SK-N-SH (cell line): ENCODE measurements around the gene CDCA3. TPM values are rescaled to one million over a fixed set of nuclear protein-coding genes. Genes with fewer than 3 reads are reported as not detected.

Experiments used
- CTCF ChIA-PET: fragments of 300-600, 350-600 bp; formaldehyde crosslinking; extraction: SDS; loops from one replicate; lab custom pipeline; 2021; lab: Yijun Ruan, JAX
- POLR2A ChIA-PET: fragments of 350-600 bp; sonication (Branson Sonifier 250); formaldehyde crosslinking; extraction: SDS; loops from one replicate; lab custom pipeline; 2020; ENCODE audit warnings: antibody characterized with exemption, inconsistent platforms; lab: Yijun Ruan, JAX
- DNase-seq: peaks from one replicate; pipeline ENCODE4 v3.0.0; 2012
- H2AFZ ChIP-seq: fragments of 200-600 bp; sonication (generic); 2 replicates; pipeline ENCODE4 v1.8.1; 2016; ENCODE audit warnings: antibody characterized with exemption, mild to moderate bottlenecking, low read depth
- H3F3A ChIP-seq: fragments of 200-600 bp; sonication (generic); replicated peaks from 2 replicates; pipeline ENCODE3; 2016; ENCODE audit warnings: antibody characterized with exemption, mild to moderate bottlenecking; ENCODE audit not compliant: insufficient read depth
- H3K27ac ChIP-seq, 2 experiments: fragments of 200-500 bp in 1 of 2; fragments of 200-600 bp in 1 of 2; sonication (Bioruptor generic) in 1 of 2; sonication (generic), shearing (Covaris generic) in 1 of 2; 2 replicates each; pipeline versions ENCODE4 v1.5.1 to v1.6.1; 2014 to 2016; ENCODE audit warnings: low read depth in 2 of 2, inconsistent platforms in 1 of 2, low read length in 1 of 2, mild to moderate bottlenecking in 1 of 2, mixed read lengths in 1 of 2
- H3K27me3 ChIP-seq: fragments of 200-600 bp; sonication (generic), shearing (Covaris generic); 2 replicates; pipeline ENCODE4 v1.6.1; 2016; ENCODE audit warnings: mixed run types; ENCODE audit not compliant: insufficient read depth
- H3K36me3 ChIP-seq, 2 experiments: fragments of 200-500 bp in 1 of 2; fragments of 200-600 bp in 1 of 2; sonication (Bioruptor generic) in 1 of 2; sonication (generic) in 1 of 2; replicated peaks in 1 of 2; 2 replicates each; pipeline versions ENCODE3 to v1.5.1; 2014 to 2016; ENCODE audit warnings: low read length in 1 of 2, mild to moderate bottlenecking in 1 of 2; ENCODE audit not compliant: insufficient read depth in 2 of 2, control insufficient read depth in 1 of 2
- H3K4me1 ChIP-seq, 2 experiments: fragments of 200-500 bp in 1 of 2; fragments of 200-600 bp in 1 of 2; sonication (Bioruptor generic) in 1 of 2; sonication (generic), shearing (Covaris generic) in 1 of 2; 2 replicates each; pipeline versions ENCODE4 v1.5.1 to v1.6.1; 2014 to 2016; ENCODE audit warnings: low read depth in 1 of 2, low read length in 1 of 2, mixed run types in 1 of 2; ENCODE audit not compliant: insufficient read depth in 2 of 2, control insufficient read depth in 1 of 2
- H3K4me2 ChIP-seq: fragments of 200-600 bp; sonication (generic), shearing (Covaris generic); 2 replicates; pipeline ENCODE4 v1.6.1; 2017; ENCODE audit warnings: mixed run types
- H3K4me3 ChIP-seq, 2 experiments: fragments of 200-500 bp in 1 of 2; fragments of 200-600 bp in 1 of 2; sonication (Bioruptor generic) in 1 of 2; sonication (generic), shearing (Covaris generic) in 1 of 2; 2 replicates each; pipeline versions ENCODE4 v1.5.1 to v1.8.1; 2014 to 2016; ENCODE audit warnings: low read depth in 2 of 2, inconsistent platforms in 1 of 2, low read length in 1 of 2, mild to moderate bottlenecking in 1 of 2, mixed read lengths in 1 of 2, moderate library complexity in 1 of 2
- H3K79me2 ChIP-seq: fragments of 200-600 bp; sonication (generic); 2 replicates; pipeline ENCODE4 v1.8.1; 2017; ENCODE audit warnings: mild to moderate bottlenecking; ENCODE audit not compliant: insufficient read depth
- H3K9ac ChIP-seq: fragments of 200-600 bp; sonication (generic); 2 replicates; pipeline ENCODE4 v1.6.1; 2017; ENCODE audit warnings: mixed run types
- H3K9me2 ChIP-seq: fragments of 200-600 bp; sonication (generic); 2 replicates; pipeline ENCODE4 v1.6.1; 2017; ENCODE audit warnings: mixed run types
- H3K9me3 ChIP-seq: fragments of 200-600 bp; sonication (generic); 2 replicates; pipeline ENCODE4 v1.6.1; 2017; ENCODE audit warnings: mixed run types, mild to moderate bottlenecking, moderate library complexity
- H4K20me1 ChIP-seq: fragments of 200-600 bp; sonication (generic); 2 replicates; pipeline ENCODE4 v1.6.1; 2017; ENCODE audit warnings: mild to moderate bottlenecking, mixed run types; ENCODE audit not compliant: insufficient read depth
- CTCF ChIP-seq: fragments of 200-600 bp; sonication (generic); IDR thresholded peaks from 2 replicates; pipeline ENCODE4 v1.6.1; 2017; ENCODE audit warnings: antibody characterized with exemption, mild to moderate bottlenecking, moderate library complexity
- ELF1 ChIP-seq: IDR thresholded peaks from 2 replicates; pipeline ENCODE4 v1.4.0; 2012
- EZH2phosphoT487 ChIP-seq: fragments of 200-600 bp; sonication (generic); IDR thresholded peaks from 2 replicates; pipeline ENCODE4 v1.6.1; 2017; ENCODE audit warnings: low read depth, mixed run types, mild to moderate bottlenecking, antibody characterized with exemption, moderate library complexity, borderline replicate concordance
- MAX ChIP-seq: IDR thresholded peaks from 2 replicates; pipeline ENCODE4 v1.4.0; 2012; ENCODE audit warnings: low read depth
- MXI1 ChIP-seq: IDR thresholded peaks from 2 replicates; pipeline ENCODE4 v1.6.1; 2012; ENCODE audit warnings: mild to moderate bottlenecking, low read depth, low read length, improper control_type of control experiment
- NFIC ChIP-seq: IDR thresholded peaks from 2 replicates; pipeline ENCODE4 v1.4.0; 2012; ENCODE audit warnings: borderline replicate concordance
- POLR2AphosphoS5 ChIP-seq: IDR thresholded peaks from 2 replicates; pipeline ENCODE4 v1.6.1; 2012; ENCODE audit warnings: low read depth, low read length
- RCOR1 ChIP-seq: fragments of 150-350 bp; IDR thresholded peaks from 2 replicates; pipeline ENCODE4 v1.6.1; 2017; ENCODE audit warnings: antibody characterized with exemption, low read length
- SIN3A ChIP-seq: IDR thresholded peaks from 2 replicates; pipeline ENCODE4 v1.6.1; 2012; ENCODE audit warnings: low read depth, mild to moderate bottlenecking, low read length, moderate library complexity, borderline replicate concordance
- TAF1 ChIP-seq: IDR thresholded peaks from 2 replicates; pipeline ENCODE4 v1.6.1; 2012; ENCODE audit warnings: low read depth, mild to moderate bottlenecking, low read length, moderate library complexity, borderline replicate concordance
- YY1 ChIP-seq: IDR thresholded peaks from 2 replicates; pipeline ENCODE4 v1.4.0; 2012; ENCODE audit warnings: low read depth, mild to moderate bottlenecking
- WGBS: methylation state at CpG from one replicate; pipeline ENCODE4 v1.1.6; 2017; ENCODE audit warnings: low lambda C conversion rate; 5-methylcytosine and 5-hydroxymethylcytosine counted together
- polyA plus RNA-seq, 3 experiments: library from polyadenylated mRNA; depleted of rRNA; stranded (reverse); fragments of >200 nt; gene quantifications; 2 replicates each; pipeline ENCODE4 v1.2.3, GENCODE V29; 2012

Gene CDCA3
- polyA plus RNA-seq, 1 of the 3 experiments (the other 2 are of a cell fraction) = 33.0 TPM

- peak overlapping the region; percentile 94 for H3K4me2 ChIP-seq
- 0 out of 2 replicates have a peak overlapping the region, but pooled peaks have one; percentile 33 for H2AFZ ChIP-seq
- CTCF ChIA-PET = interaction anchor here (0.6 to 14.1 kb wide), 12 partner anchors 13 to 106 kb away, joined by 3 to 246 read pairs (median 5); partner anchors contain the start of genes CDCA3, COPS7A, GNB3 and MLF2
- peaks cover 20 to 38% of the 10 kb centered on the region in 2 experiments for H3K36me3 ChIP-seq
- H3K9me2 ChIP-seq = no peaks in the 10 kb centered on the region
- H3K4me3 ChIP-seq = peak overlapping the region; percentile 73 to 79
- H3K9me3 ChIP-seq = no peaks in the 10 kb centered on the region
- peak overlapping the region; percentile 95 for H3K9ac ChIP-seq
- POLR2A ChIA-PET = interaction anchor here (1.0 to 7.0 kb wide), 7 partner anchors 9 to 140 kb away, joined by 3 to 46 read pairs (median 6); partner anchors contain the start of genes CDCA3, COPS7A, GNB3 and MLF2
- H3K79me2 ChIP-seq = peaks cover 31% of the 10 kb centered on the region
- no peak for TF ChIP-seq MAX
- TF ChIP-seq CTCF = peak; percentile 43
- TF ChIP-seq MXI1 = 0 out of 2 replicates have a peak, but pooled peaks have one; percentile 0
- no peaks in the 10 kb centered on the region for H3K27me3 ChIP-seq
- WGBS = 54% methylated on average over 15 of the region's 19 CpGs
- peaks cover 8% of the 10 kb centered on the region for H3F3A ChIP-seq
- peak overlapping the region; percentile 66 to 93 for H3K27ac ChIP-seq
- DNase-seq = peak; percentile 76
- 0 out of 2 replicates have a peak, but pooled peaks cover 6% of the 10 kb centered on the region for H4K20me1 ChIP-seq
- peaks cover 13 to 32% of the 10 kb centered on the region in 2 experiments; a peak in 3 of 4 replicates for H3K4me1 ChIP-seq
Observed at GRCh38 chr12:6829536-6830220, 21.4 kb downstream of the CDCA3 start.

- TF ChIP-seq MXI1 = peak; percentile 58
- TF ChIP-seq RCOR1 = no peak
- no peak for TF ChIP-seq ELF1
- TF ChIP-seq POLR2AphosphoS5 = no peak; the same call in 1 of the 2 replicates
- TF ChIP-seq NFIC = no peak
- peak; percentile 26; the same call in 1 of the 2 replicates for TF ChIP-seq TAF1
- peak; percentile 58; the same call in 1 of the 2 replicates for TF ChIP-seq YY1
- peak; percentile 44 for TF ChIP-seq MAX
- peak; percentile 53; the same call in 1 of the 2 replicates for TF ChIP-seq SIN3A
- no peak for TF ChIP-seq EZH2phosphoT487
- peak; percentile 81 for DNase-seq
- Histone ChIP-seq H2AFZ (peak overlapping the region; percentile 33; the same call in 1 of the 2 replicates), H3K27ac (peak overlapping the region; percentile 66 to 93), H3K4me2 (peak overlapping the region; percentile 94), H3K4me3 (peak overlapping the region; percentile 73 to 79), H3K36me3 (peaks cover 13 to 33% of the 10 kb centered on the region in 2 experiments), H3K4me1 (peaks cover 13 to 34% of the 10 kb centered on the region in 2 experiments; a peak in 3 of 4 replicates), H3K27me3 (no peaks in the 10 kb centered on the region), H3K9me2 (no peaks in the 10 kb centered on the region), H3F3A (peaks cover 8% of the 10 kb centered on the region), H3K79me2 (peaks cover 31% of the 10 kb centered on the region), H3K9ac (peak overlapping the region; percentile 95), H4K20me1 (0 out of 2 replicates have a peak, but pooled peaks cover 6% of the 10 kb centered on the region), H3K9me3 (no peaks in the 10 kb centered on the region)
- ChIA-PET CTCF (interaction anchor here (0.6 to 14.1 kb wide), 10 partner anchors 18 to 105 kb away, joined by 3 to 246 read pairs (median 6); partner anchors contain the start of genes CDCA3, COPS7A, GNB3 and MLF2), POLR2A (interaction anchor here (1.0 to 7.0 kb wide), 10 partner anchors 8 to 140 kb away, joined by 3 to 46 read pairs (median 6); partner anchors contain the start of genes CDCA3, COPS7A, GNB3 and MLF2)
- WGBS = 8% methylated on average over 31 of the region's 71 CpGs
Observed at GRCh38 chr12:6828781-6829535, 22.1 kb downstream of the CDCA3 start.
